NT2/D1 (cell line): ENCODE results near the gene PAPOLG.

Source experiments
- SUZ12 ChIP-seq: IDR thresholded peaks from 2 replicates; pipeline ENCODE4 v1.6.1; 2011; ENCODE audit not compliant: insufficient read length, insufficient read depth; ENCODE audit errors: extremely low read depth
- YY1 ChIP-seq: IDR thresholded peaks from 2 replicates; pipeline ENCODE4 v1.6.1; 2011; ENCODE audit not compliant: insufficient read length, insufficient read depth
- ZNF274 ChIP-seq: IDR thresholded peaks from 2 replicates; pipeline ENCODE4 v1.6.1; 2011; ENCODE audit warnings: mild to moderate bottlenecking, low read depth, low read length

- TF ChIP-seq SUZ12: no peak
- no peak for TF ChIP-seq ZNF274
- TF ChIP-seq YY1: no peak
These were observed 62.2 kb downstream of the PAPOLG start for GRCh38 chr2:60818272-60818671.
